Measurements from ENCODE around the gene AANAT. TPM values are rescaled to one million over a fixed set of nuclear protein-coding genes. Genes with fewer than 3 reads are reported as not detected.
A peak's percentile ranks its signal among the peaks of the same experiment; 100 is the strongest.

The AANAT gene
- polyA plus RNA-seq, 1 donor, result 0.13 TPM

DNA sequence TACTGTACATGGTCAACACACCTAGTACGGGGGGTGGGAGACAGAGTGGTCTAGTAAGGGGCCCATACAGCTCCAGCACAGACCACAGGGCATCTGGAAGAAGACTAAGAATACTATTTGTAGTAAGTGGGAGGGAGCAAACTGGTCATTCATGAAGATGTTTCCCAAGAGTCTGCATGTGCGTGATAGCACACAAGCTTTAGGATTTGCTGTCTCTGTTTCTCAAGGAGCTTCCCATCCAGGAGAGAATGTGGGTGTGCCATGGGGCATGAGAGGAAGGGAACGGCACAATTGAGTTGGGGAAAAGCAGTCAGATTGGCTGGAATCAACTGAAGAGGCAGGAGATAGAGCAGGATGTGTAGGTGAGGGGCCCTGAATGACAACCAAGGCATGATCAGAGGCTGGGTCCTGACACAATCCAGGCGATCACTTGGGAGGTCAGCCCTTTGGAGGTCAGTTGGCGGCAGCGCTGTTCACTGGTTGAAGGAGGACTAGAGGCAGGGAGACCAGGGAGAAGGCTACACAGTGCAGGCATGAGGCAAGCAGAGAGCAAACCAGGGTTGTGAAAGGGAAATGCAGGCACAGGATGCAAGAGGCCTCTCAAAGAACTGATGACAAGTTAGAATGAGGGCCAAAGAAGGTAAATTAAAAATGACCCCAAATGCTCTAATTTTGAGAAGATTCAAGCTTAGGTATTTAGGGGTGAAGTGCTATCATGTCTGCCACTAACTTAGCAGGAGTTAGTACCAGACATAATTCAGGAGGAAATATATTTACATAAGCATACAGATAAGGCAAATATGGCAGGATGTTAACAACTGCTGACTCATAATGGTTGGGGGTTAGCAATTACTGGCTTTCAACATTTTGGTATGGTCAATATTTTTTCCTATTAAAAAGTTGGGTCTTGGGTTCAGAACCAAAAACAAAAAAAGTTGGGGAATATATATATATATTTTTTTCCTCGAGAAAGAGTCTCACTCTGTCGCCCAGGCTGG lies 24.8 kb upstream of the AANAT start:
- no CpG with 5 or more reads among the region's 8 CpGs for WGBS (ENCODE audit: insufficient coverage, low lambda C conversion rate)
- H3K4me3 ChIP-seq (ENCODE audit: low read length), result no peak overlapping the region
- no peaks in the 10 kb centered on the region for H3K36me3 ChIP-seq (ENCODE audit: control insufficient read depth, insufficient read depth, low read length)
- no peak overlapping the region for H3K27ac ChIP-seq (ENCODE audit: low read length)
- no peak for DNase-seq
- H3K4me1 ChIP-seq (ENCODE audit: control insufficient read depth, insufficient read depth, low read length), result no peaks in the 10 kb centered on the region
- H3K9me3 ChIP-seq (ENCODE audit: control insufficient read depth, low read depth, low read length), result no peaks in the 10 kb centered on the region
- no peaks in the 10 kb centered on the region for H3K27me3 ChIP-seq (ENCODE audit: control insufficient read depth, insufficient read depth, low read length)

DNA sequence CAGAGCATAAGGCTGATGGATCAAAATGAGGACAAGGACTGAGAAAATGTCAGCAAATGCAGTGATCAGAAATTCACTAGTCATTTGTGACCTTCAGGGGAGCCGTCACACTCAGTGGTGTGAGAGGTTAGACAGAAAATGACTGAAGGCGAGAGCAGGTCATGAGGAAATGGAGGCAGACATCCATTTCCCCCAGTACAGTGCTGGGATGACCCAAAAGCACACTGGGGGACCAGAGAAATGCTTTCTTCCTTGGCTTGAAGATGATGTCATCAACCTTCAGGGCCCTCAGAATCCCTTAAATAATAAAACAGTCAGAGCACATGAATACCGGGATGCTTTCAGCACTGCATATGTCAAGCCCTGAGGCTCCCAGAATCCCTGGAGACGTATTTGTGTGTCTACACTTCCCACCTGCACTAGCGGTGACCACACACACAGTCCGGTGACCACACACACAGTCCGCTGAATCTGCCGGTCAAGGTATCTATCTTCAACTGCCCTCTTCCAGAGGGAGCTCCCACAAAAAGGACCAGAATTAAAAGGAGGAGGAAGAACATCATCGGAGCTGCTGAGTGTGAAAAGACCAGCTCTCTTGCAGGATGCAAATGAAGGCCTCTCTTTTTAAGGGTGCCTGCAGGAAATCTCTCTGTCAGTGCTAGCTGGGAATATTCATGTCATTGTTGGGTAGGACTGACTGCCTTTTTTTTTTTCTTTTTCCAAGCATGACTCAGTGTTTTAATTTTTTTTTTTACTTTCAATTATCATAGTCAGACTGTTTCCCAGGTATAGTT lies 22.7 kb upstream of the AANAT start:
- DNase-seq, result no peak
- H3K4me3 ChIP-seq (ENCODE audit: low read length), result no peak overlapping the region
- H3K9me3 ChIP-seq (ENCODE audit: control insufficient read depth, low read depth, low read length), result no peaks in the 10 kb centered on the region
- WGBS (ENCODE audit: insufficient coverage, low lambda C conversion rate), result 100% methylated on average over 1 of the region's 9 CpGs
- H3K36me3 ChIP-seq (ENCODE audit: control insufficient read depth, insufficient read depth, low read length), result no peaks in the 10 kb centered on the region
- no peak overlapping the region for H3K27ac ChIP-seq (ENCODE audit: low read length)
- no peaks in the 10 kb centered on the region for H3K4me1 ChIP-seq (ENCODE audit: control insufficient read depth, insufficient read depth, low read length)
- no peaks in the 10 kb centered on the region for H3K27me3 ChIP-seq (ENCODE audit: control insufficient read depth, insufficient read depth, low read length)

DNA sequence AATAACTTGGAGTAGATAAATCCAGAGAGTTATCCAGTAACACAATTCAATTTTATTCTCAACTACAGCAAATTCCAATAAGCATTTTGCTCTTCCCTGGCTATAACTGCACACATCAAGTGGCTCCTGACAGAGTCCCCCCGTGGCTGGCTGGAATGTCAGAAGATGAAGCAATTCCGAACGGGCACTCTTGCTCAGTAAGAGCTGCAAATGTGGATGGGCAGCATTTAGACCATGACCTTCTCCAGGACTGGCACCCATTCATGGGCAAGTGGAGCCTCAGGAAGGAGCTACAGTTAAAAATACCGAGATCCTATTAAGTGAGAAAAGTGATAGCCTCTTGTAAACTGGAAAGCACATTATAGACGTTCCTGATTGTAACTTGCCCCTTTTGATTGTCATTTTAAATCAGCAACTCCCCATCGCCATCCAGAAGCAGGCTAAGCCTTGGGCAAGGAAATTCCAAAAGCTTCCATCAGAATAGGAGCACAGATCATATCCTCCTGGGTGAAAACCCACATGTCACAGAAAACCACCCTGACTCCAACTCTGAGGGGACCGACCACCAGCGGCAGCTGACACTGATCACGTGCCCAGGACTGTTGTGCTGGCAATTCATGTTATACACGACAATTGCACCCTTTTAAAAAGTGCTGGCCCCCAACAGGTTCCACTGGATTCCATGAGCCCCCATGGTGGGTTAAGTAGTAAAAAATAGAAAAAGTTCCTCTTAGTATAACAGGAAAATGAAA lies 21.5 kb upstream of the AANAT start:
- Histone ChIP-seq H3K9me3 (ENCODE audit: control insufficient read depth, low read depth, low read length) (no peaks in the 10 kb centered on the region), H3K4me3 (ENCODE audit: low read length) (no peak overlapping the region), H3K27ac (ENCODE audit: low read length) (no peak overlapping the region), H3K36me3 (ENCODE audit: control insufficient read depth, insufficient read depth, low read length) (no peaks in the 10 kb centered on the region), H3K4me1 (ENCODE audit: control insufficient read depth, insufficient read depth, low read length) (no peaks in the 10 kb centered on the region), H3K27me3 (ENCODE audit: control insufficient read depth, insufficient read depth, low read length) (no peaks in the 10 kb centered on the region)
- no CpG with 5 or more reads among the region's 10 CpGs for WGBS (ENCODE audit: insufficient coverage, low lambda C conversion rate)
- no peak for DNase-seq

DNA sequence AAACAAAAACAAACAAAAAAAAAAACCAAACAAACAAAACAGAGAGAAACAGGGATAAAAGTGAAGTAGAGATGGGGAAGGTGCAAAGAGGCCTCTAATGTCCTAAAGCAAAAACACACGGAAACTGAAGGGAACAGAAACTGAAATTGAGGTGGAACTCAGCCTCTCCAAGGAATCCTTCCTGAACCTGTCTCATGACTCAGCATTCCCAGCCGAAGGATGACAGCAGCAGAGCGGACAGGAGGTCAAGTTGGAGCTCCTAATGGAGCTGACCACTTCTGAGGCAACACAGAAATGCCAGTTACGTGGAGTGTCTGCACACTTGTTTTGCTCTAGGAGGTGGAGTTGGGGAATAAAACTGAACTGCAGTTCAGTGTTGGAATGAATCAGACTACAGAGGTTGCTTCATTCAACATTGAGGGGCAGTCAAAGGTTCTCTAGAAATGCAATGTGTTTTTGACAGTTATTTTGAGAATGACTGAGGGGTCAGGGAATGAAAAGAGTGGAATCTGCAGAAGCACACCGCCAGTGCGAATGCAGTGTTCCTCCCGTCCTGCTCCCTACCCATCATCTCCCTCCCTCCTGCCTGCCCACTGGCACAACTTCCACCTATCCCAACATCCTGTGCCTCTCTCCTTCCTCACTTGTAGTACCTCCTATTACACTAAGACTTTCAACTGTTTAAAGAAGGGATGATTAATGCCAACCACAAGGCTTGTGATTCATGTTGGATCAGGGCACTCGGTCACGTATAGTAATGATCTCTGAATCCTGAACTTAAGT lies 20.8 kb upstream of the AANAT start:
- Histone ChIP-seq H3K4me1 (ENCODE audit: control insufficient read depth, insufficient read depth, low read length) (peaks cover 5% of the 10 kb centered on the region), H3K9me3 (ENCODE audit: control insufficient read depth, low read depth, low read length) (no peaks in the 10 kb centered on the region), H3K36me3 (ENCODE audit: control insufficient read depth, insufficient read depth, low read length) (no peaks in the 10 kb centered on the region), H3K27me3 (ENCODE audit: control insufficient read depth, insufficient read depth, low read length) (no peaks in the 10 kb centered on the region), H3K27ac (ENCODE audit: low read length) (no peak overlapping the region), H3K4me3 (ENCODE audit: low read length) (no peak overlapping the region)
- peak in 1 of 2 donors; percentile 57 for DNase-seq
- no CpG with 5 or more reads among the region's 9 CpGs for WGBS (ENCODE audit: insufficient coverage, low lambda C conversion rate)

DNA sequence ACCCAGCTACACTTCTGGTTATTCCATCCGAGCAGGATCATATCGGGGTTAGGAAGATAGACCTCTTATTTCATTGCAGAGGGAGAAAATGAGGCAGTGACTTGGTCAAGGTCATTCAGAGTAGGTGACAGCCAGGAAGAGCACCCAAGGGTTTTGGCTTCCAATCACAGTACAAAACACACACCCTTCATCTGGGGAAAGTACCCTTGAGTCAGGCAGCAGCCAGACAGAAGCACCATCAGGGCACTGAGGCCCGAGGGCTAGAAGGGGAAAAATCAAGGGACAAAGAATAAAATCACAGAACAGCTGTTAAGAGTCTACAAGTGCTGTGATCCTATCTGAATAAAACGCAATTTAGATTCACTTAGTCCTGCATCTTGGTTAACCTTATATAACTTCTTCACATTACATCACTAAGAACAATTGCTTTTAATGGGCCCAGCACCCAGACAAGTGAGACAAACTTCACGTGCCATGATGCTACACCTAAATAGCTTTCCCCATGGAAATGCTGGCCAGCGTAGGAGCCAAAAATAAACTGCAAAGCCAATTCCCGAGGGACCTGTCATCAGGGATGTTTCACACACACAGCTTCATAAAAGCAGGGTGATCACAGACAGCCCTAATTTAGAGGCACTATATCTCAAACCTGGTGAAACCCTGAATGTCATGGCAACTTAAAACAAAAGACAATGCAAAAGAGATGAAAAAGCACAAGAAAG lies 19.3 kb upstream of the AANAT start:
- Histone ChIP-seq H3K4me1 (ENCODE audit: control insufficient read depth, insufficient read depth, low read length) (peaks cover 7% of the 10 kb centered on the region), H3K9me3 (ENCODE audit: control insufficient read depth, low read depth, low read length) (no peaks in the 10 kb centered on the region), H3K36me3 (ENCODE audit: control insufficient read depth, insufficient read depth, low read length) (no peaks in the 10 kb centered on the region), H3K4me3 (ENCODE audit: low read length) (no peak overlapping the region), H3K27ac (ENCODE audit: low read length) (no peak overlapping the region), H3K27me3 (ENCODE audit: control insufficient read depth, insufficient read depth, low read length) (no peaks in the 10 kb centered on the region)
- no CpG with 5 or more reads among the region's 7 CpGs for WGBS (ENCODE audit: insufficient coverage, low lambda C conversion rate)
- DNase-seq, result no peak

DNA sequence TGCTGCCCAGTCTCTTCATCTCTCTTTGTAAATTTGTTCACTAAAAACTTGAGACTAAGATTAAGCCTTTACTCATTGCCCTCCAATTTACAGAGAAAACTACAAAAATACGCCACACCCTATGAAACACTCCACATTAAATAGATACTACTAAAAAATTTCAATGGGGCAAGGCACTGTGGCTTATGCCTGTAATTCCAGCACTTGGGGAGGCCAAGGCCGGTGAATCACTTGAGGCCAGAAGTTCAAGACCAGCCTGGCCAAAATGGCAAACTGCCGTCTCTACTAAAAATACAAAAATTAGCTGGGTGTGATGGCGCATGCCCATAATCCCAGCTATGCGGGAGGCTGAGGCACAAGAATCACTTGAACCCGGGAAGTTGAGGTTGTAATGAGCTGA lies 18.3 kb upstream of the AANAT start:
- Histone ChIP-seq H3K4me3 (ENCODE audit: low read length) (no peak overlapping the region), H3K4me1 (ENCODE audit: control insufficient read depth, insufficient read depth, low read length) (peaks cover 7% of the 10 kb centered on the region), H3K27me3 (ENCODE audit: control insufficient read depth, insufficient read depth, low read length) (no peaks in the 10 kb centered on the region), H3K36me3 (ENCODE audit: control insufficient read depth, insufficient read depth, low read length) (no peaks in the 10 kb centered on the region), H3K27ac (ENCODE audit: low read length) (no peak overlapping the region), H3K9me3 (ENCODE audit: control insufficient read depth, low read depth, low read length) (no peaks in the 10 kb centered on the region)
- DNase-seq, result no peak
- no CpG with 5 or more reads among the region's 6 CpGs for WGBS (ENCODE audit: insufficient coverage, low lambda C conversion rate)

DNA sequence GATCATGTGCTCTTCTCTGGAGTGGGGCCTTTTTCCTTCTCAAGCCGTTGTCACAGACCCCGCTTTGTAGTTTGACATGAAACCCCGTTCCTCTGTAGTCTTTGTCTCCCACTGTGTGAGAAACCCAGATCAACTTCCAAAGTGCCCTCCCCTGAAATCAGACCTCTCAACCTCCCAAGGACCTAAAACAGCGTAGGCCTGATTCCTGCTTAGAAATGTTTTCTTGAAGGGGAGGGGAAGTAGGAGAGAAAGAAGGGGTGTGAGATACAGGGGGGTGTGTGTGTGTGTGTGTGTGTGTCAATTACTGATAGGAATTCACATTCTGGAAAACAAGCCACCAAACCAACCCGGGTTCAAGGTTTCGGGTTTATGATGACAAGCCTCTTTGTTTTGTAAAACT lies 15.9 kb upstream of the AANAT start:
- Histone ChIP-seq H3K27me3 (ENCODE audit: control insufficient read depth, insufficient read depth, low read length) (no peaks in the 10 kb centered on the region), H3K36me3 (ENCODE audit: control insufficient read depth, insufficient read depth, low read length) (no peaks in the 10 kb centered on the region), H3K9me3 (ENCODE audit: control insufficient read depth, low read depth, low read length) (no peaks in the 10 kb centered on the region), H3K4me1 (ENCODE audit: control insufficient read depth, insufficient read depth, low read length) (peaks cover 7% of the 10 kb centered on the region), H3K27ac (ENCODE audit: low read length) (no peak overlapping the region), H3K4me3 (ENCODE audit: low read length) (peak overlapping the region; percentile 54)
- 83% methylated on average over 1 of the region's 6 CpGs for WGBS (ENCODE audit: insufficient coverage, low lambda C conversion rate)
- DNase-seq, result no peak

DNA sequence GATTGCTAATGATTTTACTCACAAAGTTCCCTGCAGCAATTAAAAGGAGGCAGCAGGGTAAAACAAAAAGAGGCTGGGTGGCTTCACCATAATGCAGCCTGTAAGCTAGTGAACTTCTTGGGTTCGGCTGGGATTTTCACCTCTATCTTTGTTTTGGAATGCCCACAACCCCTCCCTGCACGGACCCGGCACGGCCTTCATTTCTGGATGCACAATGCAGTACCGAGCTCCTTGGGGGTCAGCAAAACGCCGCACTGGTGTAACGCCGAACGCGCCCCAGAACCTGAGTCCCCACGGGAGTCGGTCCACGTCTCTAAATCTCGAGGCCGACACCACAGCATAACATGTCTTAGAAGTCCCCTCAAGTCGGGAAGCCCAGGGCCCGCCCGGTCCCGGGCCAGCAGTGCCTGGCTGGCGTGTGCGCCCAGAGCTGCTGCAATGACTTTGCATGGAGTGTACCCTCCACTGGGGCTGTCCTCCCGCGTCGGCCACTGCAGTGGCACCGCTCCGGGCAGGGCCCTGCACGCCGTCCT lies 15.2 kb upstream of the AANAT start:
- Histone ChIP-seq H3K9me3 (ENCODE audit: control insufficient read depth, low read depth, low read length) (no peaks in the 10 kb centered on the region), H3K4me1 (ENCODE audit: control insufficient read depth, insufficient read depth, low read length) (peaks cover 7% of the 10 kb centered on the region), H3K36me3 (ENCODE audit: control insufficient read depth, insufficient read depth, low read length) (no peaks in the 10 kb centered on the region), H3K27me3 (ENCODE audit: control insufficient read depth, insufficient read depth, low read length) (no peaks in the 10 kb centered on the region), H3K4me3 (ENCODE audit: low read length) (peak overlapping the region; percentile 54), H3K27ac (ENCODE audit: low read length) (no peak overlapping the region)
- DNase-seq, result no peak
- no CpG with 5 or more reads among the region's 29 CpGs for WGBS (ENCODE audit: insufficient coverage, low lambda C conversion rate)

Data from large intestine (tissue), 3 donors.